GM18502 (cell line): Measurements from ENCODE around the gene ADORA2A.

Source experiments
- ATAC-seq: cut with Tn5 transposase; IDR thresholded peaks from one replicate; pipeline ENCODE4 v1.9.1; 2021; ENCODE audit warnings: mild to moderate bottlenecking; ENCODE audit not compliant: unreplicated experiment, poor library complexity

Gene ADORA2A

DNA sequence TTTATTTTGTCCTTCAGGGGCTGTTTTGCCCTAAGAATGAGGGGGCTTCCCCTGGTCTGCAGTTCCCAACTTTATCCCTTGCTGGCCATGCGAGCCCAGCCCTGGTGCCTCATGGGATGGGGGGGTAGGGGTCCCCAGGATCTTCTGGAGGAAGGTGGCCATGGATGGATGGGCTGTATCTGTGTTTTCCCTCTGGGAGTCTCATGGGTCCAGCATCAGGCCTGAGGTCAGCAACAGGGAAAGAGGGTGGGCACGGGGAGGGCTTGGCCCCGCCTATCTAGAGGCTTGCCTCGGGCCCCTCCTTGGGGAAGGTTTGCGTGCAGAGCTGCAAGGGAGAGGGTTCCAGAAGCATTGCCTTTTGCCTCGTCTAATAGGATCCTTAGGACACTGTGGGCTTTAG, 10.8 kb upstream of the ADORA2A start:
- ATAC-seq, result no peak

DNA sequence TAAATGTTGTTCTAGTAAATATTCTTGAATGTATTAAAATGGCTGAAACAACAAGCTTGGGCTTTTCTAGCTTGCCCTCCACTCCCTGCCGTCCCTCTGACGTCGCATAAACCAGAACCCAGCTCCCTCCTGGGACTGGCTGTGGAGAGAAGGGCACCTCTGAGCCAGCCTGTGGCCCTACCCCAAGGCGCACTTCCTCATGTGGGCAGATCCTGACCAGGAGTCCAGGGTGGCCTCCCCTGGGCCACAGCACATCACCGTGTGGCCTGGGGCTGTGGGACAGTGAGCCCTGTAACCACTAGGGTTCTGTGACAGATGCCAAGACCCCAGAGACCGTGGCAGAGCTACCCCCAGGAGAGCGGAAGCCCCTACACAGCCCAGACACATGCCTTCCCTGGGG, 10.2 kb upstream of the ADORA2A start:
- no peak for ATAC-seq

DNA sequence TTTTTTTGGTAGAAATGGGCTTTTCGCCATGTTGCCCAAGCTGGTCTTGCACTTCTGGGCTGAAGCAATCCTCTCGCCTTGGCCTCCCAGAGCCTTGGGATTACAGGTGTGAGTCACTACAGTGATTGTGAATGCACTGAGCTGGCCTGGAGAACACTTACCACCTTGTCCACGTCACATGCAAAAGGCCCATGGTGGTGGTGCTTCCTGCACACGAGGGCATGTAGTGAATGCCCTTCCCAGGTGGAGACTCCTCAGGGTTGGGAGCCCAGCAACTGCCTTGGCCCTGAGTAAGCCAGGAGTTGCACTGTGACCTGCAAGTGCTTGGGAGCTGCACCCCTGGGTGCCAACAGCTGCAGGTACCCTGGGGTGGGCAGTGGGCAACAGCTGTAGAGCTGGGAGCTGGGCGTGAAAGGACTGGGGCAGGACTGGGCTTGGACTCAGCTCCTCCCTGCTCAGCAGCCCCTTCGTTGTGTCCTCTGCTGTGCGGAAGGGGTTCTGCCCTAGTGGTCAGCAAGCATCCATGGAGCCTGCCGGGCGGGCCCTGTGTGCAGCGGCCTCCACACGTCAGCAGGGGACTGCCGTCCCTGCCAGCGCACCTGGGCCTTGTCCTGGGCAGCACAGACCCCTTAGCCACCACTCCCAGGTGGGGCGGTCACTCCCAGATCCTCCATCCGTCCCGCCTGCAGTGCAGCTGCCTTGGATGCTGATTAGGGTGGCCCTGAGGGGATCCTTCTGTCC, 9.3 kb upstream of the ADORA2A start:
- ATAC-seq, result no peak

DNA sequence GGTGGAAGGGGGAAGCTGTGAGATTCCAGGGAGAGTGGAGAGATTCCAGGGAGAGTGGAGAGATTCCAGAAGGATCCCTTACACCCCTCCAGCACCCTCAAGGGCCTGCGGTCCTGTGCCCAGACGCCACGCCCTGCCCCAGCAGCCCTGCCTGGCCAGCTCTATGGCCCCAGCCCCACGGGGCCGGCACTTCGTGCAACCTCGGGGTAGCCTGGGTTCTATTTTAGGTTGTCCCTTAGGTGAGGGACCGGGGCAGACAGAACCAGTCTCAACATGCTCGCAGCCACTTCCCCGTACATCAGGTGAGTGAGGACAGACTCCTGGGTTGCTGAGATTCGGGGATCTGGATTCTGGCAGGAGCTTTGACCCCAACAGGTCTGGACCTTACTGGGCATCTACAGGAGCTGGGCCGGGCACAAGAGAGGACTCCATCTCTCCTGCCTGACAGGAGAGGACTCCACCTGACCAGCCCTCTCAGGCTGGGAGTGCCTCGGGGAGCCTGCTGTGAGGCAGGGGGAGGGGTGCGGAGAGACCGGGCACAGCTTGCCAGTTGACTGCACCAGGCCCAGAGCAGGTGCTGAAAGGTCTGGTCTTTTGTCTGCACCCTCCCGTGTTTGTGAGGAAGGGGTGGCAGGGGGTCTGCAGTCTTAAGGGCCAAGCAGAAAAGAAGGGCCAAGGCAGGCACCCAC, 8.5 kb upstream of the ADORA2A start:
- no peak for ATAC-seq

DNA sequence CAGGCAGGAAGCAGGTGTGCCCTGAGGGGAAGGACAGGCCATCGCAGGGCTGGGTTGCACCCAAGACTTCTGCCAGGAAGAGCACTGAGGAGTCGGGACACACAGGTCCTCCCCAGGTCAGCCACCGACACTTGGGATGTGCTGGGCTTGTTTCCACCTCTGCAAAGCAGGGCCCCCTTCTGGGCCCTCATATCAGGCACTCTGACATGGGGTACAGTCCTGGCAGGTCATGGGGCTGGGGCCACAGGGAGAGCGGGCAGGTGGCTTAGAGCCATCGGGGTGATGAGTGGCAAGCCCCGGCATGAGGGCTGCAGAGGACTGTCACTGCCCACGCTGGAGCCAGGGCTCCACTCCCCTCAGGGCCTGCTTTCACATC, 7.9 kb upstream of the ADORA2A start:
- ATAC-seq, result no peak

DNA sequence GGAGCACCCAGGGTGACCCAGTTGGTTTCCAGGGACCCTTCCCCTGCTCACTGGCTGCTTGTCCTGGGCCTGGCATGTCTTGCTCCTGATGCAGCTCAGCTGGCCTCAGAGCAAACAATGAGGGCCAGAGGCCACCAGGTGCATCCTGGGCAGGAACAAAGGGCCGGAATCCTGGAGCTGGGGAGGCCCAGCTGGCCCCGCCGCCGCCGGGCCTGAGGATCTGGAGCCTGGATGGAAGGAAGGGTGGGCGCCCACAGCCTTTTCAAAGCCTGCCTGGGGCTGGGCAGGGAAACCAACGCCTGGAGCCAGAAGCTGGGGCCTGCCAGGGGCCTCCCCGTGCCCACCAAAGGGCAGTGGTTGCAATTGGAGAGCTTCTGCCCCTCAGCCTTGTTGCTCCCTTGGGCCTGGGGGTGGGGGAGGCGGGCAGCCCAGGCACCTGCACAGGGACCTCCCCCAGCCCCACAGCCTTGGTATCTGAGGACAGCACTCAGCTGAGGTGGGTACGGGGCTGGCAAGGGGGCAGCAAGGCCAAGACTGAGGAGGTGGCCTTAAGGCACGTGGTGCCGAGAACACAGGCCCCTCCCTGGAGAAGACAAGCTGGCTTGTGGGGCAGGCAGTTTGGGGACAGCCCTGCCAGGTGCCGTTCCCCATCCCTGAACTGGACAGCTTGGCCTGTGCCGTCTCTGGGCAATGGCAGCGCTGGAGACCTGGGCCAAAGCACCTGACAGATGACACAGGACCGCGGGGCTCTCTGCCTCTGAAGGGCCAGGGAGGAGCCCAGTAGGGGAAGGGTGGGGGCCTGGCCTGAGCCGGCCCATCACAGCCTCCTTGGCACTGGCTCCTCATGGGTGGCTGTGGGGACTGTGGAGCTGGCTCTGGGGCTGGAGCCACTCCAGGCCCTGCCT, 7.1 kb upstream of the ADORA2A start:
- no peak for ATAC-seq

DNA sequence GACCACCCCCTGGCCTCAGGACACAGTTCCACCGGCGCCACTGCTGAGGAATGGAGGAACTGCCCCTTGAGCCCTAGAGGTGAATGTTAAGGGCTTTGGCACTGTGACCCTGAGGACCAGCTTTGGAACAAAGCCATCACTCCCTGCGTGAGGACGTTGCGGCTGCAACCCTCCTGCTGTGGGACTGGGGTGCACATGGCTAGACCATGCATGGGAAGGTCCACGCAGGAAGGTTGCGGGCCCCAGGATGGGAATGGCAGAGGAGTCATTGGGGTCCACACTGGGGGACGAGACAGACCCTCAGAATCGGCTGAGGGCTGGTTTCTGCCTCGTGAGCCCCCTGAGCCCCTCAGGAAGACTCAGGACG, 6.4 kb upstream of the ADORA2A start:
- no peak for ATAC-seq

- no peak for ATAC-seq
These were observed 5.9 kb upstream of the ADORA2A start for GRCh38 chr22:24421428-24421931.

- ATAC-seq, result no peak
These were observed 5.2 kb upstream of the ADORA2A start for GRCh38 chr22:24422102-24422665.

GRCh38 chr22:24423519-24424000, 3.8 kb upstream of the ADORA2A start:
- no peak for ATAC-seq

- ATAC-seq, result no peak
These were observed 3.1 kb upstream of the ADORA2A start for GRCh38 chr22:24424001-24424900.

- ATAC-seq, result no peak
These were observed 2.3 kb upstream of the ADORA2A start for GRCh38 chr22:24424901-24425775.

DNA sequence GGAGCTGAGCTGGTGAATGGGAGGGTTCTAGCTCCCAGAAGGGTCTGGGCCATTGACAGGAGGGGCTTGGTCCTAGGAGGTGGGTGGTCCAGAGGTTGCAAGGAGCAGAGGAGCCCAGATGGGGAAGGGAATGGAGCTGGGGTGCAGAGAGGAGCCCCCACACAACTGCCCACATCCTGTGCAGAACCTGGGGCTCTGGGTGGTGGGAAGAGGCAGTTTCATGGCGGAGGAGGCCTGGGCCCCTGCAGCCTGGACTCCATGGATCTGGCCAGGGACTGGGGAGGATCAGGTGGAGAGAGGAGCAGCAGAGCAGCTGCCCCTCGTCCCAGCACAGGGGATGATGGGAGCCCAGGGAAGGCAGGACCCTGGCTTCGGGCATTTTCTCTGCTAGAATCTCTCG, 963 bp upstream of the ADORA2A start:
- ATAC-seq, result no peak

DNA sequence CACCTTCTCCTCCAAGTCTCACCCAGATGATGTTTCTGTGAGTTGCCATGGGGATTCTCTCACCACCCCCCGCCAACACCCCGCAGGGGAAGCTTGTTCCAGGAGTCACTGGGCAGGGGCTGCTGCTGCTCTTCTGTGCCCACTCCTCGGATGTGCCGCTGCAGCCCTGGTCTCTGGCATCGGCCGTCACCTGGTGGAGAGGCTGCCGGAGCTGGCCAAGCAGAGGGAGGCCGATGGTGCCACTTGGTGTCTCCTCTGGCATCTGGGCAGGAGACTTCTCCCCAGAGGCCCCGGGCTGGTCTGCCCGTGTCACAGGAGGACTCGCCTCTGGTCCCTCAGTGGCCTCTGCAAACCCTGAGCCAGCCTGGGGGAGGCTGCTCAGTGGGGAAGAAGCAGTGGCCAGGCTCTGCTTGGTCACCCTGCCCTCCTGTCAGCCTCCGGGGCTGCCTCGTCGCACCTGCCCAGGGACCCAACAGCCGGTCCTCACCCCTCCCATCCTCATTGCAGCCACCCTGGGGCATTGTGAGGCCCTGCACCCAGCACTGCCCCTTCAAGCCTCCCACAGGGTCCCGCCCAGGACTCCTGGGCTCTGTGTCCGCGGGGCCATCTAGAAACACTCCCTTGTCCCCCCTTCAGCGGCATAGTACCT, 424 bp upstream of the ADORA2A start:
- ATAC-seq, result no peak

DNA sequence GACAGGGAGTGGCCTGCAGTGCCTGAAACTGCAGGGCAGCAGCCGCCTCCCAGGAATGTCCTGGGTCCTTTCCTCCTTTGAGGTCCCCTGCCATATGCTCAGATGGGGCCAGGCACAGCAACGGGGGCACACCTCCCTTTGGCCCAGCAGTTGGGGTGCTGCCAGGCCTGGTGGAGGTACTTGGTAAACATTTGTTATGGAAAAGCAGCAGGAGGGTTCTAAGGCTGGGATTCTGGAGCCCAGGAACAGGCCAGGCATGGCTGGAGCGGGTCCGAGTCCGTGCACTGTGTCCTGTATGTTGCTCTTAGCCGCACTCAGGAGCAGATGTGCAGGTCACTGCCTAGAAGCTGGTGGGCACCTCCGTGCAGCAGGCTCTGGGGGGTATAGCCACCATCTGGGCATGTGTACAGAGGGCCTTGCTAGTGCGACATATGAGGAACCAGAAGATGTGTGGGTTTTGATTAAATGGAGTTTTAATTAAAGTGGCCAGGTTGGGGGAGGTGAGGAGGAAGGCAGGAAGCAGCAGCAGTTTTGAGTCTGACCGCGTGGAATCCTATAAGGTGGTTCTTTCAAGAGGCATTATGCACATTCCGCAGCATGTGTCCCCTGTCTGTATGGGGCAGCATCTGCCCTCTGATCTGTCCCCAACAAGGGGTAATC, 1.5 kb downstream of the ADORA2A start:
- no peak for ATAC-seq

GRCh38 chr22:24429411-24430365, 2.3 kb downstream of the ADORA2A start:
- ATAC-seq, result no peak
